ENCODE data around the gene ACRBP. TPM values are rescaled to one million over a fixed set of nuclear protein-coding genes. Genes with fewer than 3 reads are reported as not detected.
A peak's percentile ranks its signal among the peaks of the same experiment; 100 is the strongest.

ACRBP gene
- total and polyA plus RNA-seq, 2 donors (not counting 3 experiments of a cell fraction or from before 2014, with no cell fraction given): 1.3 to 5.7 TPM

- peaks cover 30% of the 10 kb centered on the region for H3K4me1 ChIP-seq (ENCODE audit: control insufficient read depth, extremely low read depth, insufficient read depth, low read length)
- H3K9me1 ChIP-seq (replicated peaks; ENCODE audit: control insufficient read depth, extremely low read depth, insufficient read depth, low read length): no peaks in the 10 kb centered on the region
- DNase-seq (ENCODE audit: low read depth, low spot score): peak; percentile 40
- no peak for TF ChIP-seq POLR2A (IDR thresholded peaks at IDR 0.05; ENCODE audit: low read depth, low read length)
- no peak for TF ChIP-seq FOS (IDR thresholded peaks at IDR 0.05; ENCODE audit: borderline replicate concordance, insufficient read depth, low read length)
- no peak for TF ChIP-seq MYC (IDR thresholded peaks at IDR 0.05; ENCODE audit: low read depth, low read length)
- TF ChIP-seq GATA2 (IDR thresholded peaks at IDR 0.05; ENCODE audit: insufficient read depth, insufficient read length, low read depth, low read length): no peak
- TF ChIP-seq CTCF (IDR thresholded peaks at IDR 0.05; ENCODE audit: extremely low read depth in 1 of 2, insufficient read depth in 1 of 2, low read depth in 1 of 2, low read length in 2 of 2): no peak
- no peak for TF ChIP-seq JUN (IDR thresholded peaks at IDR 0.05; ENCODE audit: borderline replicate concordance, insufficient read depth, insufficient read length, low read depth)
- TF ChIP-seq POLR2AphosphoS5 (IDR thresholded peaks at IDR 0.05; ENCODE audit: insufficient read depth, low read depth, low read length): no peak
- no peak for TF ChIP-seq MAX (IDR thresholded peaks at IDR 0.05; ENCODE audit: insufficient read depth, insufficient read length)
- no peak for TF ChIP-seq EZH2 (IDR thresholded peaks at IDR 0.05; ENCODE audit: borderline replicate concordance, low read depth, low read length, severe bottlenecking)
- intact Hi-C loops (cut with micrococcal nuclease) (loop anchor here (2.0 kb wide), 2 partner anchors 38 to 160 kb away; partner anchors contain the start of genes NOP2 and PTMS), dilution Hi-C loops (cut with MboI; ENCODE audit: extremely low pct_ligation_motif_present, low sequenced_read_pairs) (no loop called here)
- H3K79me2 ChIP-seq (ENCODE audit: control insufficient read depth, insufficient read depth, low read length): peaks cover 45% of the 10 kb centered on the region
- ChIA-PET CTCF (interaction anchor here (0.8 to 1.3 kb wide), 4 partner anchors 36 to 92 kb away, joined by 3 to 4 read pairs (median 4); partner anchors contain the start of gene NOP2), POLR2A (no interaction called here)
- H3K27me3 ChIP-seq (ENCODE audit: control insufficient read depth in 2 of 2, insufficient read depth in 2 of 2, low read length in 2 of 2): no peaks in the 10 kb centered on the region
- H3K27ac ChIP-seq (ENCODE audit: insufficient read depth, low read depth, low read length): peak overlapping the region; percentile 62
- peak overlapping the region; percentile 74 for H3K9ac ChIP-seq (replicated peaks; ENCODE audit: extremely low read depth, insufficient read depth, low read length)
- H3K4me2 ChIP-seq (ENCODE audit: insufficient read depth, low read length): peak overlapping the region; percentile 91
- H3K9me3 ChIP-seq (replicated peaks; ENCODE audit: control insufficient read depth, insufficient read depth, low read length): no peaks in the 10 kb centered on the region
- H3K36me3 ChIP-seq (ENCODE audit: control insufficient read depth in 2 of 2, extremely low read depth in 1 of 2, insufficient read depth in 2 of 2, low read length in 2 of 2): peaks cover 10 to 11% of the 10 kb centered on the region in 2 experiments
- H2AFZ ChIP-seq (ENCODE audit: low read depth, low read length): peak overlapping the region; percentile 26
- FAIRE-seq: peak; percentile 65
- peak overlapping the region; percentile 78 to 97 (median 87) for H3K4me3 ChIP-seq (replicated peaks in 1 of 3; ENCODE audit: insufficient read depth in 1 of 3, low read depth in 1 of 3, low read length in 3 of 3)
- H4K20me1 ChIP-seq (replicated peaks; ENCODE audit: control insufficient read depth, extremely low read depth, insufficient read depth, low read length): no peaks in the 10 kb centered on the region
- BruUV-seq (replicated peaks): no TSS peak
Measured at GRCh38 chr12:6606331-6607131, 40.7 kb downstream of the ACRBP start.
